ENCODE results near the gene CTNND2.
A peak's percentile ranks its signal among the peaks of the same experiment; 100 is the strongest.

Gene CTNND2

GRCh38 chr5:11000515-11001353 lies 903.5 kb downstream of the CTNND2 start:
- DNase-seq = no peak

GRCh38 chr5:10999714-11000113 lies 904.5 kb downstream of the CTNND2 start:
- no peak for DNase-seq

DNA sequence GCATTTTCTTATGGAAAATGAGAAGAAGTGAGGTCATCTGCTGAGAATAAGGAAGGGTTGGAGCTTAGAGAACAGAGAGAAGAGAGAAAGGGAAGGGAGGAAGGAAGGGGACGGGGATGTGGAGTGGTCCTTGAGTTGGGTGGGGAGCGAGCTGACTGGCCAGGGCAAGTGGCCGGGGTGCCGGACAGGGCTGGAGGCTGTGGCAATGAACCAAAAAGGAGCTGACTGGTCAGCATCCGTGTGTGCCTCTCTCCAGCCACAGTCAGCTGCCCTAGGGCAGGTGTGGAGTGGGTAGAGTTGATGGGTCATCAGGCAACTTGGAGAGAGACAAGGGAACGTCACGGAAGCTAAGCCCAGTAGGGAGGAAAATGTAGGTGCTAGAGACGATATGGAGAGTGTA lies 908.4 kb downstream of the CTNND2 start:
- no peak for DNase-seq

GRCh38 chr5:10994091-10994986 lies 909.9 kb downstream of the CTNND2 start:
- DNase-seq = no peak

DNA sequence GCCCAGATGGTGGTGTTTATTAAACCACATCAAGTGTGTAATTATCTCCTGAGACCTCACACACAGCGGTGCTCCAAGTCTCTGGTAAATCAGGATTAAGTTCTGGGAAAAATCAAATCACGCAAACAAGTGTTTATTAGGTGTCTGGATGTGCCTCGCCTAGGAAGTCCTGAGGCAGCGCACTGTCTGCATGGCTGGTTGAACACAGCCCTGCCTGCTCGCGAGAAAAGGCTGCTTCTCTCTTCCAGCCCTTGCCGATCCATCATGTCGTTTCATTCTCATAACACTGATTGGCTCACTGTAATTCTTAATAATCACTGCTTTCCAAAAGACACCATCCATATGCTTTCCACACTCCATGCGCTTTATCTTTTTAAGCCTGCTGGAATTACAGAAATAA lies 913.6 kb downstream of the CTNND2 start:
- DNase-seq = no peak

- DNase-seq = no peak
These were observed 914.5 kb downstream of the CTNND2 start for GRCh38 chr5:10989577-10990263.

GRCh38 chr5:10988622-10989021 lies 915.6 kb downstream of the CTNND2 start:
- DNase-seq = no peak

DNA sequence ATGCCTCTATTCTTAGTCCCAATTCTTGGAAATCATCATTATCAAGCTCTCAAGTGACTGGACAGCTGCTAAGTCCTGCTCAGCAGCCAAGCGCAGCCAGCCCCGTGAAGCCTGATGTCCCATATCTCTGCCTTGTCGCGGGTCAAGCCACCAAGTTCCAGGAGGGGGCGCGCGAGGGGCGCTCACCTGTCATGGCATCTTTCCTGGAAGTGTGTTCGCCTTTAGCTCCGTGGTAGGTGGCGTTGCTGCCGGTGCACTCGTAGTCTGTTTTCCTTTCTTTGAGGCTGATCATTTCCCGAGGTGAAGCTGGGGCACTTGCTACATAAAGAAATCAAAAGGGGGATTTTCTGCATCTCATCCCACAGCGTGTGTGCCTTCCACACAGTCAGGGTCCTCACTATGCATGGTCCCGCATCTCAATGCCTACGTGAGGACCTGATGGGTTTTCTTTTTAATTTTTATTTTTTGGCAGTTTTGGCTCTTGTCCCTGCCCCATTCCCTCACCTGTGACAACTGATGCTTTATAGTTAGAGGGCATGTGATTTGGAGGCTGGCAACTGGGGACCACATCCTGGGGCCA lies 916.2 kb downstream of the CTNND2 start:
- peak; percentile 73 for DNase-seq

GRCh38 chr5:10987276-10987924 lies 916.8 kb downstream of the CTNND2 start:
- no peak for DNase-seq

GRCh38 chr5:10985721-10986110 lies 918.5 kb downstream of the CTNND2 start:
- no peak for DNase-seq

- no peak for DNase-seq
These were observed 919.0 kb downstream of the CTNND2 start for GRCh38 chr5:10985091-10985720.

DNA sequence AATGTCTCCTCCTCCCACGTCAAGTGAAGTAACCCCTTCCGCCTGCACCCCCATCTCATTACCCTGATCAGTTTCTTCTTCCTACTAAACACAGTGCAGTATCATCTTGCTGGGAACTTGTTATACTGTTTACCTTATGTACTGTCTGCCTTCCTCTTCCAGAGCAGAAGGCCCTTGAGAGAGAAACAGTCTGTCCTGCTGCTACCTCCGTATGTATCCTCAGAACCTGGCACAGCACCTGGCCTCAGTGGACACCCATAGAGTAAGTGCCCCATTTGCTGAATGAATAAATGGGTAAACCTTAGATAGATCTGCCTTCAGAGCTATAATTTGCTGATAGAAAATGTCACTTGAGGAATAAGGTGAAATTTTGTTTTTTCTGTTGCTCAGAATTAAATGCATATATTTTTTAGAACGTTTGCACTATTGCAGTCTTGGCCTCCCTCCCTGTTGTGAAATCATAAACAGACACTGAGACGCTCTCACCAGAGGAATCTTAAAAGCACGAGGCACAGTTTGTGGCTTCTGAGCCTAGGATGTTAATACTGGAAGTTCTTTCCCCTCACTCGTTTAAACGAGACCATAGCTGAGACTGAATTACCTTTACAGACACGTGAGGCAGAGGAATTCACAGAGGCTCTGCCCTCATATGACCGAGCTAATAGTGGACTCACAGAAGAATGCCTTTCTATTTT lies 920.1 kb downstream of the CTNND2 start:
- no peak for DNase-seq

DNA sequence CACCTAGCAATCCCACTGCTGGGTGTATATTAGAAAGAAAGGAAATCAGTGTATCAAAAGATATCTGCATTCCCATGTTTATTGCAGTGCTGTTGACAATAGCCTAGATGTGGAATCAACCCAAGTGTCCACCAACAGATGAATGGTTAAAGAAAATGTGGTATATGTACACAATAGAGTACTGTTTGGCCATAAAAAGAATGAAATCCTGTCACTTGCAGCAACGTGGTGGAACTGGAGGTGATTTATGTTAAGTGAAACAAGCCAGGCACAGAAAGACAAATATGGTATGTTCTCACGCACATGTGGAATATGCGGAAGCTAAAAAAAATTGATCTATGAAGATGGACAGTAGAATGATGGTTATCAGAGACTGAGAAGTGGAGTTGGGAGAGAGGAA lies 921.6 kb downstream of the CTNND2 start:
- DNase-seq = no peak

DNA sequence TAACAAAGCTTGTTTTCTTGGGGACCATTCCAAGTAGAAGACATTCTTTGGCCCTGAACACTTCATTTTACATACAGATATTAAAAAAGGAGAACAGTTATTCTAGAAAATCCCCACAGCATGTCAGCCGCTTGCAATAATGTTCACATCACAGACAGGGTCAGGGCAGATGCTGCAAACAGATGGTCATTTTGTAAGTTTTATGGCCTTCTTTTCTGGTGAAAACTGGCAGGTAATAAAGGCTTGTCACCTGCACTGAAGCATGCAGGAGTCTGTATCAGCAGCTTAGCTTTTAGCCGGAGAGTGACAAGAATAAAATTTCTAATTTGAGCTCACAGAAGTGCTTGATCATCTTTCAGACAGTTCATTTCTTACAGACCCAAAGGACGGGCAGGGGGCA lies 922.3 kb downstream of the CTNND2 start:
- DNase-seq = no peak

DNA sequence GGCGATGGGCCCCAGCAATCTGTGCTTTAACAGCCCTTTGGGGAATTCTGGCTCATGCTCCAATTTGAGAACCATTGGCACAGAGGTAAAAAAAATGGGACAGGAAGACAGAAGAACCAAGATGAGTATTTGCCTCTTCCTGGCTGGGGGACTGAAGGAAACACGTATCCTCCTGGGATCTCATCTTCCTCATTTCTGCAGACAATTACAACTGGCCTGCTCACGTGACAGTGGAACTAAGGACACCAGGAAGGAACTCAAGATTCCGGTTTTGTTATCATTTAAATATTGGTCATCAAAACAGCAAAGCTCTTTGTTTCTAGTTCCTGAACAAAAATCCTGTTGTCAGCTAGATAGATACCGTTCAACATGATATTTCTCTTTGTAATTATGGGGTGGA lies 927.2 kb downstream of the CTNND2 start:
- no peak for DNase-seq

- DNase-seq = no peak
These were observed 928.3 kb downstream of the CTNND2 start for GRCh38 chr5:10975945-10976344.

DNA sequence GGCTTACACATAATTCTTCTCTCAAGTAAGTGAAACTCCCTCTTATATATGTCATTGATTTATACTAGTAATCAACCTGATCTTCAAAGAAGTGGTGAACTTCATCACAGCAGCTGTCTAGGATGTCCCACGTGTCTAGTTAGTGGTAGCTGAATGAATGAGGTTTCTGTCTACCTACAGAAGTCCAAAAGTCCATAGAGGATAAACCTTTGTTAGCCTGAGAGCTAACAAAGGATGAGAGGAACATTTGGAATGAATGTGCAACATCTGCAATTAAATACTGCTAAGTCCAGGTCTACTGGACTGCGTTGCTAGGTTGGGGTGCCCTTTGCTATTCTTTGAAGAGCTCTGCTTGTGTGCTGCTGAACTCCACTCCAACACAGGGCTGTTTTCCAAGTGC lies 929.4 kb downstream of the CTNND2 start:
- DNase-seq = no peak

DNA sequence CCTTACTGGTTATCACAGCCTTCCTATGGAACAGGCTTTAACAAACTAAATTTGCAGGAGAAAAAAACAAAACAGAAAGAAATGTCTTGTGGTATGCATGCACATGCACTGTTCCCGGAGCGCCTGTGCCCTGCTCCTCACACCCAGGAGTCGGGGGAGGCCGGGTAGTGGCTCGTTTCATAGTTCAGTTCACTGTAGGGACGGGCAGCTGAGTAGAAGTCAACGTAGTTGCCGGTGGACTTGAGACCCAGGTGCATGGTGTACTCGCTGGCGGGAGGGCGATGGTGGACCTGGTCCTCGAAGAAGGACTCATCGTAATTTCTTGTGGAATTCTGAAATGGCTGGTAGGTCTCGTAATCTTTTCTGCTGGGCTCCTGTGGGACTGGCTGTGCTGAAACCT lies 930.9 kb downstream of the CTNND2 start:
- no peak for DNase-seq

GRCh38 chr5:10969684-10970180 lies 934.5 kb downstream of the CTNND2 start:
- no peak for DNase-seq

DNA sequence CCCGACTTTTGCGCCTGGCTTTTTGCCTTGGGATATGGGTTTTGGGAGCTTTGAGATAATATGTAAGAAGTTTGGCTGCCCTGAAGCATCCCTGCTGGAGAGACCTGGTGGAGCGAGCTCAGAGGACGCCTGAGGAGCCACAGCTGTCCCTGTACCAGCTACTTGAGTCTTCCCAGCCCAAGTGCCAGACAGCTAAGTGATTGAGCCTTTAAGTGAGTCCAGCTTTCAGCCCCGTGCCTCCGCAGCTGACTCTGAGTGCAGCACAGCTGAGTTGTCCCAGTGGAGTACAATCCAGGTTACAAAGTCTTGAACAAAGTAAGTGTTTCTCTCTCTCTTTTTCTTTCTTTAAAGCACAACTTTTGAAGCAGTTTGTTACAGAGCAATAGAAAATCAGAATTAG lies 939.4 kb downstream of the CTNND2 start:
- no peak for DNase-seq

DNA sequence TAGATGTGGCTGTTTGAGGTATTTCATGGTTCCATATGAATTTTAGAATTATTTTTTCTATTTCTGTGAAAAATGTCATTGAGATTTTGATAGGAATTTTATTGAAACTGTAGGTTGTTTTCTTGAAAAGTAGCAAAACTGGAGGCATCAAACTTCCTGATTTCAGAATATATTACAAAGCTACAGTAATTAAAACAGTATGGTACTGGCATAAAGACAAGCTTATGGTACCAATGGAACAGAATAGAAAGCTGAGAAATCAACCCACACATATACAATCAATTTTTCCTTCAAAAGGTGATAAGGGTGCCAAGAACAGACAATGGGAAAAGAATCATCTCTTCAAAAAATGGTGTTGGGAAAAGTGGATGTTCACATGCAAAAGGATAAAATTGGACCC lies 945.5 kb downstream of the CTNND2 start:
- no peak for DNase-seq
